IMR-90 (cell line): ENCODE measurements around the gene LDHD. TPM values are rescaled to one million over a fixed set of nuclear protein-coding genes. Genes with fewer than 3 reads are reported as not detected.

Experiments
- ATAC-seq: fragments of 200-7000 bp; cut with Tn5 transposase; 2 replicates; pipeline ENCODE4 v1.9.1; 2020; ENCODE audit warnings: low read depth, mild to moderate bottlenecking, moderate library complexity
- BruUV-seq: library from RNA; stranded (reverse); fragments of 400-500 nt; replicated peaks from 2 replicates; lab custom pipeline; 2021; lab: Mats Ljungman, UMichigan
- CTCF ChIA-PET: fragments of 300-600 bp; formaldehyde crosslinking; extraction: SDS; loops from one replicate; lab custom pipeline; 2021; ENCODE audit warnings: antibody characterized with exemption; lab: Yijun Ruan, JAX
- POLR2A ChIA-PET: fragments of 300-600 bp; sonication (Branson Sonifier 250); formaldehyde crosslinking; loops from one replicate; lab custom pipeline; 2022; ENCODE audit warnings: antibody characterized with exemption; ENCODE audit not compliant: unreplicated experiment; lab: Charles Lee
- DNase-seq: peaks from one replicate; pipeline ENCODE4 v3.0.0; 2013
- H2AFZ ChIP-seq: replicated peaks from 2 replicates; pipeline ENCODE3; 2013; ENCODE audit warnings: low read length, mild to moderate bottlenecking; ENCODE audit not compliant: poor library complexity
- H2AK5ac ChIP-seq: 2 replicates; pipeline ENCODE4 v1.6.1; 2013; ENCODE audit warnings: low read depth, low read length, inconsistent platforms
- H2AK9ac ChIP-seq: replicated peaks from 2 replicates; pipeline ENCODE3; 2013; ENCODE audit warnings: mild to moderate bottlenecking, low read depth, low read length, moderate library complexity; ENCODE audit not compliant: poor library complexity
- H2BK120ac ChIP-seq: 2 replicates; pipeline ENCODE4 v1.6.1; 2013; ENCODE audit warnings: low read depth, low read length, inconsistent platforms
- H2BK15ac ChIP-seq: 3 replicates; pipeline ENCODE4 v1.6.1; 2013; ENCODE audit warnings: low read depth, low read length, inconsistent platforms
- H2BK20ac ChIP-seq: 2 replicates; pipeline ENCODE4 v1.6.1; 2013; ENCODE audit warnings: low read depth, mild to moderate bottlenecking, inconsistent platforms, low read length, moderate library complexity
- H2BK5ac ChIP-seq: 2 replicates; pipeline ENCODE4 v1.6.1; 2013; ENCODE audit warnings: mild to moderate bottlenecking, low read depth, low read length, inconsistent platforms; ENCODE audit not compliant: poor library complexity, severe bottlenecking
- H3K14ac ChIP-seq: replicated peaks from 2 replicates; pipeline ENCODE4 v1.6.1; 2013; ENCODE audit warnings: low read depth, low read length, inconsistent platforms
- H3K18ac ChIP-seq: 2 replicates; pipeline ENCODE4 v1.6.1; 2013; ENCODE audit warnings: low read depth, low read length, control low read depth
- H3K23ac ChIP-seq: 2 replicates; pipeline ENCODE4 v1.6.1; 2013; ENCODE audit warnings: low read depth, low read length, inconsistent platforms
- H3K27ac ChIP-seq: 2 replicates; pipeline ENCODE4 v1.5.1; 2013; ENCODE audit warnings: mild to moderate bottlenecking, control low read depth, low read length; ENCODE audit not compliant: insufficient read depth
- H3K27me3 ChIP-seq: 2 replicates; pipeline ENCODE4 v1.6.1; 2013; ENCODE audit warnings: low read length; ENCODE audit not compliant: control insufficient read depth, insufficient read depth
- H3K36me3 ChIP-seq: 2 replicates; pipeline ENCODE4 v1.6.1; 2013; ENCODE audit warnings: low read length, mixed read lengths; ENCODE audit not compliant: control insufficient read depth, insufficient read depth
- H3K4ac ChIP-seq: 2 replicates; pipeline ENCODE4 v1.6.1; 2013; ENCODE audit warnings: low read depth, low read length, inconsistent platforms
- H3K4me1 ChIP-seq: 2 replicates; pipeline ENCODE4 v1.6.1; 2013; ENCODE audit warnings: low read length, mixed read lengths; ENCODE audit not compliant: control insufficient read depth, insufficient read depth
- H3K4me2 ChIP-seq: 2 replicates; pipeline ENCODE4 v1.6.1; 2013; ENCODE audit warnings: low read depth, mild to moderate bottlenecking, control low read depth, low read length, moderate library complexity
- H3K4me3 ChIP-seq: 2 replicates; pipeline ENCODE4 v1.5.1; 2013; ENCODE audit warnings: low read depth, mild to moderate bottlenecking, control low read depth, low read length, moderate library complexity; ENCODE audit not compliant: insufficient read depth
- H3K56ac ChIP-seq: 2 replicates; pipeline ENCODE4 v1.6.1; 2013; ENCODE audit warnings: low read length, inconsistent platforms; ENCODE audit not compliant: insufficient read depth; ENCODE audit errors: extremely low read depth
- H3K79me1 ChIP-seq, 2 experiments: 2 replicates each; pipeline ENCODE4 v1.6.1; 2013; ENCODE audit warnings: low read length in 2 of 2, inconsistent platforms in 1 of 2, low read depth in 1 of 2
- H3K9ac ChIP-seq: 2 replicates; pipeline ENCODE4 v1.6.1; 2013; ENCODE audit warnings: low read depth, low read length, control low read depth
- H3K9me1 ChIP-seq: 2 replicates; pipeline ENCODE4 v1.6.1; 2013; ENCODE audit warnings: low read length, inconsistent platforms; ENCODE audit not compliant: insufficient read depth
- H3K9me3 ChIP-seq: 2 replicates; pipeline ENCODE4 v1.6.1; 2013; ENCODE audit warnings: low read length; ENCODE audit not compliant: control insufficient read depth, insufficient read depth
- H4K20me1 ChIP-seq: 2 replicates; pipeline ENCODE4 v1.6.1; 2013; ENCODE audit warnings: low read length, inconsistent platforms; ENCODE audit not compliant: insufficient read depth
- H4K5ac ChIP-seq: 2 replicates; pipeline ENCODE4 v1.6.1; 2013; ENCODE audit warnings: mild to moderate bottlenecking, low read depth, low read length, control low read depth
- H4K8ac ChIP-seq, 2 experiments: 2 replicates each; pipeline ENCODE4 v1.6.1; 2013; ENCODE audit warnings: low read depth in 2 of 2, low read length in 2 of 2, control low read depth in 1 of 2, inconsistent platforms in 1 of 2
- H4K91ac ChIP-seq: 2 replicates; pipeline ENCODE4 v1.6.1; 2013; ENCODE audit warnings: low read depth, low read length, inconsistent platforms; ENCODE audit not compliant: insufficient read depth
- RCOR1 ChIP-seq: IDR thresholded peaks from 2 replicates; pipeline ENCODE4 v1.6.1; 2012; ENCODE audit warnings: mild to moderate bottlenecking, low read length, improper control_type of control experiment; ENCODE audit not compliant: insufficient replicate concordance
- WGBS, 2 experiments: methylation state at CpG; one replicate each; pipeline versions ENCODE4 v1.1.5 to v1.1.7; 2013; ENCODE audit warnings: missing lambda C conversion rate in 2 of 2; ENCODE audit not compliant: insufficient read length in 1 of 2; ENCODE audit errors: extremely low coverage in 2 of 2; 5-methylcytosine and 5-hydroxymethylcytosine counted together
- dilution Hi-C: fragments of 300-500 bp; cut with HindIII; formaldehyde crosslinking; loops from one replicate; pipeline ENCODE4 v1.14.3; 2018; ENCODE audit warnings: low sequenced_read_pairs; ENCODE audit not compliant: unreplicated experiment
- in situ Hi-C: fragments of 300-500 bp; cut with MboI; formaldehyde crosslinking; loops from 3 replicates; pipeline ENCODE4 v1.14.3; 2019; ENCODE audit warnings: low sequenced_read_pairs, inconsistent platforms, mixed read lengths
- intact Hi-C: fragments of 100-400 bp; cut with micrococcal nuclease; formaldehyde crosslinking; loops from 2 replicates; pipeline ENCODE4 v1.10.0; 2022
- polyA plus RNA-seq, 3 experiments: library from polyadenylated mRNA; depleted of rRNA; stranded (reverse); fragments of >200 nt; gene quantifications; 2 replicates each; pipeline ENCODE4 v1.2.3, GENCODE V29; 2012; ENCODE audit warnings: low replicate concordance in 1 of 3
- total RNA-seq: library from RNA; depleted of rRNA; stranded (reverse); fragments of >200 nt; gene quantifications from 2 replicates; pipeline ENCODE4 v1.2.3, GENCODE V29; 2012
- TF ChIP-seq, protein P1 (sequence below): conservative IDR thresholded peaks from 2 replicates; pipeline ENCODE4 v1.5.1; 2012; ENCODE audit warnings: mild to moderate bottlenecking, low read depth, low read length, improper control_type of control experiment

Gene LDHD
- total and polyA plus RNA-seq, 2 of the 4 experiments (the other 2 are of a cell fraction) = under 0.01 to 0.26 TPM

GRCh38 chr16:75075688-75076268 lies 40.8 kb downstream of the LDHD start:
- no peak for TF ChIP-seq RCOR1
- TF ChIP-seq, protein P1, sequence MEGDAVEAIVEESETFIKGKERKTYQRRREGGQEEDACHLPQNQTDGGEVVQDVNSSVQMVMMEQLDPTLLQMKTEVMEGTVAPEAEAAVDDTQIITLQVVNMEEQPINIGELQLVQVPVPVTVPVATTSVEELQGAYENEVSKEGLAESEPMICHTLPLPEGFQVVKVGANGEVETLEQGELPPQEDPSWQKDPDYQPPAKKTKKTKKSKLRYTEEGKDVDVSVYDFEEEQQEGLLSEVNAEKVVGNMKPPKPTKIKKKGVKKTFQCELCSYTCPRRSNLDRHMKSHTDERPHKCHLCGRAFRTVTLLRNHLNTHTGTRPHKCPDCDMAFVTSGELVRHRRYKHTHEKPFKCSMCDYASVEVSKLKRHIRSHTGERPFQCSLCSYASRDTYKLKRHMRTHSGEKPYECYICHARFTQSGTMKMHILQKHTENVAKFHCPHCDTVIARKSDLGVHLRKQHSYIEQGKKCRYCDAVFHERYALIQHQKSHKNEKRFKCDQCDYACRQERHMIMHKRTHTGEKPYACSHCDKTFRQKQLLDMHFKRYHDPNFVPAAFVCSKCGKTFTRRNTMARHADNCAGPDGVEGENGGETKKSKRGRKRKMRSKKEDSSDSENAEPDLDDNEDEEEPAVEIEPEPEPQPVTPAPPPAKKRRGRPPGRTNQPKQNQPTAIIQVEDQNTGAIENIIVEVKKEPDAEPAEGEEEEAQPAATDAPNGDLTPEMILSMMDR = no peak
- Histone ChIP-seq H2BK15ac (no peak overlapping the region), H3K56ac (no peak overlapping the region), H3K9ac (no peak overlapping the region), H2AK5ac (no peak overlapping the region), H3K9me1 (peaks cover 21% of the 10 kb centered on the region), H3K4me1 (peaks cover 13% of the 10 kb centered on the region), H3K36me3 (no peaks in the 10 kb centered on the region), H4K8ac (no peak overlapping the region), H2BK5ac (no peak overlapping the region), H3K79me1 (peaks cover 49 to 78% of the 10 kb centered on the region in 2 experiments), H3K23ac (no peak overlapping the region), H4K91ac (no peak overlapping the region), H2AFZ (no peak overlapping the region), H3K9me3 (no peaks in the 10 kb centered on the region), H3K4me3 (no peak overlapping the region), H3K4ac (no peak overlapping the region), H3K27ac (no peak overlapping the region), H3K4me2 (no peak overlapping the region), H2BK120ac (no peak overlapping the region), H3K27me3 (no peaks in the 10 kb centered on the region), H3K18ac (no peak overlapping the region), H4K5ac (no peak overlapping the region), H4K20me1 (peaks cover 53% of the 10 kb centered on the region), H2BK20ac (no peak overlapping the region), H2AK9ac (no peak overlapping the region), H3K14ac (no peak overlapping the region)
- in situ Hi-C loops = no loop called here
- 92% methylated on average over 2 of the region's 3 CpGs; no CpG with 5 or more reads in 1 of the 2 experiments for WGBS, 2 experiments
- ATAC-seq = no peak
- ChIA-PET POLR2A (no interaction called here), CTCF (no interaction called here)
- no peak for DNase-seq
- no TSS peak for BruUV-seq
- intact Hi-C loops = no loop called here
- dilution Hi-C loops = no loop called here
